Measurements from ENCODE around the gene FAM72A. TPM values are rescaled to one million over a fixed set of nuclear protein-coding genes. Genes with fewer than 3 reads are reported as not detected.

The FAM72A gene
- total and polyA plus RNA-seq, 2 of the 4 experiments (the other 2 are of a cell fraction): 2.2 to 5.0 TPM

Other genes starting within 250 kb of the FAM72A start
- gene RAB7B, start 199.4 kb downstream of the FAM72A start, total RNA-seq (2012; rRNA removed): 9.1 and 10.6 TPM in 2 replicates
- gene RAB7B, start 199.4 kb downstream of the FAM72A start, polyA plus RNA-seq (2012; rRNA removed): 14.6 and 14.7 TPM in 2 replicates
- not detected in 2 replicates for gene CTSE, start 178.9 kb downstream of the FAM72A start, total RNA-seq (2012; rRNA removed)
- gene CTSE, start 178.9 kb downstream of the FAM72A start, polyA plus RNA-seq (2012; rRNA removed): not detected in 2 replicates
- not detected in 2 replicates for gene RHEX, start 149.7 kb downstream of the FAM72A start, total RNA-seq (2012; rRNA removed)
- not detected in 2 replicates for gene RHEX, start 149.7 kb downstream of the FAM72A start, polyA plus RNA-seq (2012; rRNA removed)
- gene AVPR1B, start 85.5 kb downstream of the FAM72A start, total RNA-seq (2012; rRNA removed): not detected in 2 replicates
- not detected in 2 replicates for gene AVPR1B, start 85.5 kb downstream of the FAM72A start, polyA plus RNA-seq (2012; rRNA removed)
- gene SRGAP2, start 702 bp upstream of the FAM72A start, total RNA-seq (2012; rRNA removed): 33.3 and 50.3 TPM in 2 replicates
- 19.7 and 20.7 TPM in 2 replicates for gene SRGAP2, start 702 bp upstream of the FAM72A start, polyA plus RNA-seq (2012; rRNA removed)